ENCODE measurements around the gene LRRC4.

Gene LRRC4

GRCh38 chr7:128030654-128031611, at the start of gene LRRC4:
TSS of gene LRRC4 (minus strand) at chr7:128031437. CDS start at chr7:128030640, 797 bp downstream.
- peak; percentile 69 for DNase-seq

- DNase-seq, result no peak
These were observed 48.9 kb upstream of the LRRC4 start for GRCh38 chr7:128080169-128080568.

- DNase-seq, result no peak
These were observed 47.1 kb upstream of the LRRC4 start for GRCh38 chr7:128078309-128078708.

- peak; percentile 12 for DNase-seq
These were observed 45.6 kb upstream of the LRRC4 start for GRCh38 chr7:128076796-128077271.

GRCh38 chr7:128076196-128076795, 45.1 kb upstream of the LRRC4 start:
- no peak for DNase-seq

- no peak for DNase-seq
These were observed 44.2 kb upstream of the LRRC4 start for GRCh38 chr7:128075242-128076095.

- DNase-seq, result no peak
These were observed 43.5 kb upstream of the LRRC4 start for GRCh38 chr7:128074736-128075135.

- no peak for DNase-seq
These were observed 43.1 kb upstream of the LRRC4 start for GRCh38 chr7:128074336-128074735.

- no peak for DNase-seq
These were observed 42.6 kb upstream of the LRRC4 start for GRCh38 chr7:128073671-128074310.

- DNase-seq, result no peak
These were observed 40.6 kb upstream of the LRRC4 start for GRCh38 chr7:128071801-128072200.

- DNase-seq, result no peak
These were observed 40.1 kb upstream of the LRRC4 start for GRCh38 chr7:128071376-128071775.

GRCh38 chr7:128069373-128070364, 38.4 kb upstream of the LRRC4 start:
- no peak for DNase-seq

GRCh38 chr7:128068785-128069184, 37.5 kb upstream of the LRRC4 start:
- DNase-seq, result no peak

GRCh38 chr7:128067983-128068382, 36.7 kb upstream of the LRRC4 start:
- no peak for DNase-seq

GRCh38 chr7:128066858-128067257, 35.6 kb upstream of the LRRC4 start:
- DNase-seq, result no peak

- DNase-seq, result no peak
These were observed 35.2 kb upstream of the LRRC4 start for GRCh38 chr7:128066395-128066794.

- no peak for DNase-seq
These were observed 34.6 kb upstream of the LRRC4 start for GRCh38 chr7:128065872-128066271.

- no peak for DNase-seq
These were observed 31.9 kb upstream of the LRRC4 start for GRCh38 chr7:128063088-128063487.

GRCh38 chr7:128060018-128060417, 28.8 kb upstream of the LRRC4 start:
- DNase-seq, result no peak

- DNase-seq, result peak; percentile 10
These were observed 28.1 kb upstream of the LRRC4 start for GRCh38 chr7:128059143-128059988.

Measured in hematopoietic multipotent progenitor cell treated with erythropoietin and hydrocortisone succinate and interleukin-3 and kit ligand, for 6 days (in vitro differentiated cells).